HAP-1 (cell line): ENCODE data around the gene FRMD4A.
"Not testable (repeated sequence)": the region's sequence is repeated elsewhere in the genome, so short reads cannot be mapped to it uniquely, and the experiment has no call there.

Source experiments
- DNase-seq, 2 experiments: peaks; one replicate each; pipeline ENCODE4 v3.0.0-alpha.2; 2016 to 2020; ENCODE audit warnings: low spot score in 2 of 2
- H3K27me3 ChIP-seq: fragments of 250-450 bp; sonication (Bioruptor Pico); 2 replicates; pipeline ENCODE4 v1.5.1; 2020; ENCODE audit warnings: low read depth, mild to moderate bottlenecking, moderate library complexity
- H3K36me3 ChIP-seq: fragments of 250-450 bp; sonication (Bioruptor Pico); replicated peaks from 2 replicates; pipeline ENCODE4 v1.5.1; 2020; ENCODE audit warnings: mild to moderate bottlenecking
- H3K4me1 ChIP-seq: fragments of 250-450 bp; sonication (Bioruptor Pico); 2 replicates; pipeline ENCODE4 v1.5.1; 2020; ENCODE audit warnings: mild to moderate bottlenecking
- H3K4me3 ChIP-seq: fragments of 250-450 bp; sonication (Bioruptor Pico); 2 replicates; pipeline ENCODE4 v1.5.1; 2020; ENCODE audit warnings: mild to moderate bottlenecking, moderate library complexity
- H3K9me3 ChIP-seq: fragments of 250-450 bp; sonication (Bioruptor Pico); 2 replicates; pipeline ENCODE4 v1.5.1; 2020; ENCODE audit warnings: mild to moderate bottlenecking, moderate library complexity
- in situ Hi-C: fragments of 300-500 bp; cut with MboI; formaldehyde crosslinking; loops from 3 replicates; pipeline ENCODE4 v1.14.3; 2020; ENCODE audit warnings: low sequenced_read_pairs, inconsistent platforms, mixed read lengths

The FRMD4A gene

DNA sequence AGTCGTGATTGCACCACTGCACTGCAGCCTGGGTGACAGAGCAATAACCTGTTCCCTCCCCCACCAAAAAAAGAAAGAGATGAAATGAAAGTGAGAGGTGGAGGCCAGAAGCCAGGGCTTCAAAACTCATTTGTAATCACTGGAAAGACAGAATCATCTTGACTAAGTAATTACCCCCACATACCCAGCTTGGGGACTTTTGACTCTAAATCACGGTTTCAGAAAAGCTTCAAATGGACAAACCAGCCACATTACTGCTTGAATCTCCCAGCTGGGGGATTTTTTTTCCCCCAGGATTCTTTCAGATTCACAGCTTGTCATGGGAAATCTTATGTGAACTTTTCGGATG is 361.0 kb downstream of the FRMD4A start:
- no peak for DNase-seq
- Histone ChIP-seq H3K4me3 (no peak overlapping the region), H3K36me3 (no peaks in the 10 kb centered on the region), H3K9me3 (no peaks in the 10 kb centered on the region), H3K4me1 (peaks cover 6% of the 10 kb centered on the region), H3K27me3 (no peaks in the 10 kb centered on the region)
- in situ Hi-C loops = no loop called here

DNA sequence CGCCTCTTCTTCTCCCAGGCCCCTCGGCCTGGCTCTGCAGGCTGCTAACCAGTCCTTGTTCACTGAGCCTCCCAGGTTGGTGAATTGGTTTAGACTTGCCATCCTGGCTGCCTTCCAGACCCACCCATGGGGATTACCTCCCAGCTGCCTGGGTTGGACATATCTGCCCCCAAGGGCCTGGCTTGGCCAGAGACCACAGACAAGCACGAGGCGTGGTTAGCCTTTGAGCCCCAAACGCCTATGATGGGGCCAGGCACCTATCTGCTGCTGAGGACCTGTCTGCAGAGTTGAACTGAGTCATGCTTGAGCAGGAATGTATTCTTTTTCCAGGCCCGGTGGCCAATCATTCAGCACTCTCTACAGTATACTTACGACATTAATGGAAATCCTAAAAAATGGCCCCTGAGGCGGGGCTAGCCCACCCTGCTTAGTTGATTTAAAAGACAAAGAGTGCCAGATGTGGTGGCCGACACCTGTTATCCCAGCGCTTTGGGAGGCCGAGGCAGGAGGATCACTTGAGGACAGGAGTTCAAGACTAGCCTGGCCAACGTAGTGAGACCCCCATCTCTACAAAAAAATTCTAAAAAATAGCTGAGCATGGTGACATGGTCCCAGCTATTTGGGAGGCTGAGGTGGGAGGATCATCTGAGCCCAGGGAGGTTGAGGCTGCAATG is 361.5 kb downstream of the FRMD4A start:
- in situ Hi-C loops = no loop called here
- H3K4me1 ChIP-seq = peaks cover 6% of the 10 kb centered on the region
- H3K4me3 ChIP-seq = no peak overlapping the region
- no peak for DNase-seq
- H3K27me3 ChIP-seq = no peaks in the 10 kb centered on the region
- H3K36me3 ChIP-seq = no peaks in the 10 kb centered on the region
- H3K9me3 ChIP-seq = no peaks in the 10 kb centered on the region

DNA sequence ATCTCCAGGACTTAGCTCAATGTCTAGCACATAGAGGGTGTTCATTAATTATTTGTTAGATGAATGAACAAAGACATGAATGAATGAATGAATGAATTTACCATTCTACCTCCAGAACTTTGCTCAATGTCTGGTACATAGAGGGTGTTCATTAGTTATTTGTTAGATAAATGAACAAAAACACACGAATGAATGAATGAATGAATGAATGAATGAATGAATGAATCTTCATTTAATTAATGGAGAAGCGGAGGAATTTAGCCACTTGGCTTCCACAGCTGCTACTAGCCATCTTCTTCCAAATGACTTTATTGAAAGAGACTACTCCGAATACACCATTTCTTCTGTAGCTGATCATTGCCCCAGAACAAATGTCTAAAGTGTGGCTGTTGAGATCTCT is 368.9 kb downstream of the FRMD4A start:
- no peak for DNase-seq
- no peaks in the 10 kb centered on the region for H3K27me3 ChIP-seq
- H3K36me3 ChIP-seq = no peaks in the 10 kb centered on the region
- no peaks in the 10 kb centered on the region for H3K9me3 ChIP-seq
- in situ Hi-C loops = no loop called here
- H3K4me1 ChIP-seq = no peaks in the 10 kb centered on the region
- no peak overlapping the region for H3K4me3 ChIP-seq

- H3K27me3 ChIP-seq = no peaks in the 10 kb centered on the region
- no peak for DNase-seq
- no peaks in the 10 kb centered on the region for H3K4me1 ChIP-seq
- no peaks in the 10 kb centered on the region for H3K36me3 ChIP-seq
- no peaks in the 10 kb centered on the region for H3K9me3 ChIP-seq
- H3K4me3 ChIP-seq = no peak overlapping the region
- in situ Hi-C loops = no loop called here
Measured at GRCh38 chr10:13961097-13961496, 369.6 kb downstream of the FRMD4A start.

DNA sequence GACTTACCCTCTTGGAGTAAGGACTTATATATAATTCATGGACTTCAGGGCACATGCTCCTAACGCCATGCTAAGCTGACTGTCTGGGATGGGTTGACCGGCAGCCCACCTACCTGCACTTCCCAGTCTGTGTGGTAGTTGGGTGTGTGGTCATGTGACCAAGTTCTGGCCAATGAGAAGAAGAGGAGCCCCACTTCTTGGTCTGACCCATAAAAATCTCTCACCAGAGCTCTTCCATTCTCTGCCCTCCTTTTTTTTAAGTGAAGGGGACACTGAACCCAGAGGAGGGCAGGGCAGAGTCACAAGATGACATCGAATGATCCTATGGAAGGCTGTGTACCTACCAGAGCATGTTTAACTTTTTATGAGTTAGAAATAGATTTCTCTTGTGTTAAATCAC is 370.1 kb downstream of the FRMD4A start:
- no peak overlapping the region for H3K4me3 ChIP-seq
- H3K9me3 ChIP-seq = no peaks in the 10 kb centered on the region
- H3K36me3 ChIP-seq = no peaks in the 10 kb centered on the region
- H3K4me1 ChIP-seq = no peaks in the 10 kb centered on the region
- no peaks in the 10 kb centered on the region for H3K27me3 ChIP-seq
- no peak for DNase-seq
- in situ Hi-C loops = no loop called here

DNA sequence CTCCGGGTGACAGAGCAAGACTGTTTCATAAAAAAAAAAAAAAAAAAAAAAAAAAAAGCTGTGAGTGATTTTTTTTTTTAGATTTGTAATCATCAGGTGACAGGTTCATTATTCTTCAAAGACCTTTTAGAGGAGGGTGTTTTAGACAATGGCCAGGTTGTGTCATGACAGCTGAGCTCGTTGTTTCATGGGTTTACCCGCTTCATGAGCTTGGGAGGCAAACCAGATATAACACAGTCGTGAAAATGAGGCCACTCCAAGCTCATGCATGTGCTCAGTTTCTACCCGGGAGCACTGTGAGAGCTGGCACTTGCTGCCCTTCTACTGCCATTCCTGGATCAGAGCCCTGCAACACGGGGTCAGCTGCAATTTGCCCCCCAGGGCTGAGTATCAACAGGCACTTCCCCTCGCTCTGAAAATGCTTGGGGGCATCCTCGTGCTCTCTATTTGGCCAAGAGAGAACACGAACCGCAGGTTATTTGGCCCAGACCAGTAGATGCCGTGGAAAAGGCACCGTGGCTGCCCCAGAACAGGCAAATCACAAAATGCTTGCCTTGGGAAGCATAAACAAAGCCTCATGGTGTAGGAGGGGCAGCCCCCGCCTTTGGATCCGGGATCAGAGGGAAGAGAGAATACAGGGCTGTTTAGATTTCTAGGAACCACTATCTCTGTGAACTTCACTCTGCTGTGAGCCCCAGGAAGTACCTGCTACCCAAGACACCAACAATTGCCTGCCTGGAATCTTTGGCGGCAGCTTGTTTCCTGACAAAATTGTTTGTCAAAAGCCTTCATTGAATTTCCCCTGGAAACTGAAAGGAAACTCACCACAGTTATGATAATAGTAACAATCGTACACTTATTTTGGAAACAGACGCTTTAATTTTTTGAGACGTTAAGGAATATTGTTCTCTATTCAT is 371.0 kb downstream of the FRMD4A start:
- Histone ChIP-seq H3K9me3 (no peaks in the 10 kb centered on the region), H3K4me3 (no peak overlapping the region), H3K36me3 (no peaks in the 10 kb centered on the region), H3K4me1 (no peaks in the 10 kb centered on the region), H3K27me3 (no peaks in the 10 kb centered on the region)
- DNase-seq = no peak
- in situ Hi-C loops = no loop called here

DNA sequence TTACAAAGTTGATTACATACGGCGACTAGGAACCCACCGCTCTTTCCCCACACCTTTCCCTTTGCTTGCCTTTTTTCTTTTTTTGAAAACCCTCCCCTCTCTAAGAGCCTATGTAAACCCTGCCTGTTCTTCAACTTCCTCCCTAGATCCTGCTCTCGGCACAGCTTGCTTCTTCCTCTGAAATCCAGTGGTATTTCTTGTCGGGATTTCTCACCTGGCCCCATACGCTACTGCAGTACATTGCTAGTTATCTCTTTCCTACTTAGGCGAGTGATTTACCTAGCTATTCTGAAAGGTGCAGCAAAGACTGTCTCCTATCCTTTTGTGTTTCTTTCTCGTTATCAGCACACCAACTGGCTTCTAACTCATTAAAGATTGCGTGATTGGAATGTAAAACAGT is 372.9 kb downstream of the FRMD4A start:
- in situ Hi-C loops = no loop called here
- H3K4me3 ChIP-seq = no peak overlapping the region
- no peaks in the 10 kb centered on the region for H3K36me3 ChIP-seq
- H3K27me3 ChIP-seq = no peaks in the 10 kb centered on the region
- H3K9me3 ChIP-seq = no peaks in the 10 kb centered on the region
- DNase-seq = no peak
- H3K4me1 ChIP-seq = no peaks in the 10 kb centered on the region

GRCh38 chr10:13956826-13957225 is 373.9 kb downstream of the FRMD4A start:
- H3K27me3 ChIP-seq = no peaks in the 10 kb centered on the region
- no peak for DNase-seq
- in situ Hi-C loops = no loop called here
- H3K4me3 ChIP-seq = no peak overlapping the region
- no peaks in the 10 kb centered on the region for H3K9me3 ChIP-seq
- H3K4me1 ChIP-seq = no peaks in the 10 kb centered on the region
- no peaks in the 10 kb centered on the region for H3K36me3 ChIP-seq

- no peaks in the 10 kb centered on the region for H3K36me3 ChIP-seq
- H3K27me3 ChIP-seq = no peaks in the 10 kb centered on the region
- in situ Hi-C loops = no loop called here
- H3K4me3 ChIP-seq = no peak overlapping the region
- no peaks in the 10 kb centered on the region for H3K4me1 ChIP-seq
- H3K9me3 ChIP-seq = no peaks in the 10 kb centered on the region
- no peak for DNase-seq
Measured at GRCh38 chr10:13955409-13956068, 375.2 kb downstream of the FRMD4A start.

- DNase-seq, H3K36me3 ChIP-seq, H3K4me3 ChIP-seq, H3K27me3 ChIP-seq, in situ Hi-C loops, H3K9me3 ChIP-seq, H3K4me1 ChIP-seq: not testable (repeated sequence)
Measured at GRCh38 chr10:13954195-13954594, 376.5 kb downstream of the FRMD4A start.

DNA sequence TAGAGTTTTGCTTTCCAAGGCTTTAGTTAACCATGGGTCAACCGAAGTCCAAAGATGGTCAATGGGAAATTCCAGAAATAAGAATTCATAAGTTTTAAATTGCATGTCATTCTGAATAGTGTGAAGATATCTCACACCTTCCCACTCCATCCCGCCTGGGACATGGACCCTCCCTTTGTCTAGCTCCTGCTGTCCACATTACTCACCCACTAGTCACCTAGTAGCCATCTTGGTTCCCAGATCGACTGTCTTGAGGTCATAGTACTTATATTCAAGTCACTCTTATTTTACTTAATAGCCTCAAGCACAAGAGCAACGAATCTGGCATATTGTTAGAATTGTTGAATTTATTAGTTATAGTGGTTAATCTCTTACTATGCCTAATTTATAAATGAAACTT is 377.4 kb downstream of the FRMD4A start:
- no peak for DNase-seq
- H3K27me3 ChIP-seq = no peaks in the 10 kb centered on the region
- H3K36me3 ChIP-seq = no peaks in the 10 kb centered on the region
- H3K4me3 ChIP-seq = no peak overlapping the region
- in situ Hi-C loops = no loop called here
- H3K9me3 ChIP-seq = no peaks in the 10 kb centered on the region
- H3K4me1 ChIP-seq = no peaks in the 10 kb centered on the region

DNA sequence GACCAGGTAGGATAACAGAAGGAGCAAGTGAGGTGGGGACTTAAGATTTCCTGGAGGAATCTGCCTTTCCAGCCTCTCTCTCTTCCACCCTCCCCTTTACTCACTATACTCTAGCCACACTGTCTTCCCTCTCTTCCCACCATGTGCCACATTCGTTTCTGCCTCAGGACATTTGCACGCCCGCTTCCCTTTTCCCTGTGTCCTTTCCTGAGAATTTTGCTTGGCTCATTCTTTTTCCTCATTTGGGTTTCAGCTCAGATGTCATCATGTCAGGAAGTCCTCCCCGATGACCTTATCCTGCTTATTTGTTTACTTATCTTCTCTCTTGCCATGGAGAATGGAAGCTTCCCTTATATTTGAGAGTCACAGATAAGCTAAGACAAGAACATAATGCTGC is 380.2 kb downstream of the FRMD4A start:
- H3K4me1 ChIP-seq = no peaks in the 10 kb centered on the region
- in situ Hi-C loops = no loop called here

GRCh38 chr10:13949844-13950542 is 380.7 kb downstream of the FRMD4A start:
- Histone ChIP-seq H3K9me3 (no peaks in the 10 kb centered on the region), H3K36me3 (no peaks in the 10 kb centered on the region), H3K4me1 (no peaks in the 10 kb centered on the region), H3K4me3 (no peak overlapping the region), H3K27me3 (no peaks in the 10 kb centered on the region)
- in situ Hi-C loops = no loop called here
- DNase-seq = no peak

More for the DNA sequence above, 380.2 kb downstream of the FRMD4A start:
- Histone ChIP-seq H3K4me3 (no peak overlapping the region), H3K36me3 (no peaks in the 10 kb centered on the region), H3K27me3 (no peaks in the 10 kb centered on the region), H3K9me3 (no peaks in the 10 kb centered on the region)
- DNase-seq = no peak

DNA sequence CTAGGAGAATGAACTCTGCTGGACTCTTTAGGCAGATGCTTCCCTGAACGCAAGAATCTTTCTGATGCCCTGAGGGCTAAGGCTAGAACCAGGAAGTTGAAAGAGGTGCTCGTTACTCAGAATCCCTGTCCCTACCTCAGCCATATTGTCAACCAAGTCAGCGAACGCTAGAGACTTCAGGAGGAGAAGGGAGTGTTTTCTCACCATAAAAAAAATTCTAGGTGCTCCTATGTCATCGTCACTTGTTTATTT is 384.6 kb downstream of the FRMD4A start:
- in situ Hi-C loops = no loop called here
- Histone ChIP-seq H3K4me3 (no peak overlapping the region), H3K9me3 (no peaks in the 10 kb centered on the region), H3K27me3 (no peaks in the 10 kb centered on the region), H3K36me3 (no peaks in the 10 kb centered on the region), H3K4me1 (no peaks in the 10 kb centered on the region)
- no peak for DNase-seq
